GM06990 (cell line): ENCODE measurements around the gene EIF2S2.

Experiments
- DNase-seq: peaks from one replicate; pipeline ENCODE4 v3.0.0-alpha.2; 2011; ENCODE audit not compliant: insufficient read length; ENCODE audit errors: extremely low read depth
- H3K27me3 ChIP-seq: replicated peaks from 2 replicates; pipeline ENCODE4 v1.6.0; 2011; ENCODE audit warnings: low read length; ENCODE audit not compliant: control insufficient read depth, insufficient read depth
- H3K36me3 ChIP-seq: 2 replicates; pipeline ENCODE4 v1.5.1; 2011; ENCODE audit warnings: low read length; ENCODE audit not compliant: control insufficient read depth, insufficient read depth
- H3K4me3 ChIP-seq: replicated peaks from 2 replicates; pipeline ENCODE4 v1.5.1; 2011; ENCODE audit warnings: low read depth, mild to moderate bottlenecking, control low read depth, low read length
- TF ChIP-seq, protein P1 (sequence below): IDR thresholded peaks from 2 replicates; pipeline ENCODE4 v1.5.1; 2011; ENCODE audit warnings: low read length, control low read depth, mild to moderate bottlenecking, inconsistent platforms; ENCODE audit not compliant: insufficient read depth, poor library complexity, severe bottlenecking

Gene EIF2S2

GRCh38 chr20:34110745-34111641 is 1.1 kb downstream of the EIF2S2 start:
- peak; percentile 33 for DNase-seq
- Histone ChIP-seq H3K36me3 (peaks cover 3% of the 10 kb centered on the region), H3K27me3 (no peaks in the 10 kb centered on the region), H3K4me3 (peak overlapping the region; percentile 93)
- TF ChIP-seq, protein P1, sequence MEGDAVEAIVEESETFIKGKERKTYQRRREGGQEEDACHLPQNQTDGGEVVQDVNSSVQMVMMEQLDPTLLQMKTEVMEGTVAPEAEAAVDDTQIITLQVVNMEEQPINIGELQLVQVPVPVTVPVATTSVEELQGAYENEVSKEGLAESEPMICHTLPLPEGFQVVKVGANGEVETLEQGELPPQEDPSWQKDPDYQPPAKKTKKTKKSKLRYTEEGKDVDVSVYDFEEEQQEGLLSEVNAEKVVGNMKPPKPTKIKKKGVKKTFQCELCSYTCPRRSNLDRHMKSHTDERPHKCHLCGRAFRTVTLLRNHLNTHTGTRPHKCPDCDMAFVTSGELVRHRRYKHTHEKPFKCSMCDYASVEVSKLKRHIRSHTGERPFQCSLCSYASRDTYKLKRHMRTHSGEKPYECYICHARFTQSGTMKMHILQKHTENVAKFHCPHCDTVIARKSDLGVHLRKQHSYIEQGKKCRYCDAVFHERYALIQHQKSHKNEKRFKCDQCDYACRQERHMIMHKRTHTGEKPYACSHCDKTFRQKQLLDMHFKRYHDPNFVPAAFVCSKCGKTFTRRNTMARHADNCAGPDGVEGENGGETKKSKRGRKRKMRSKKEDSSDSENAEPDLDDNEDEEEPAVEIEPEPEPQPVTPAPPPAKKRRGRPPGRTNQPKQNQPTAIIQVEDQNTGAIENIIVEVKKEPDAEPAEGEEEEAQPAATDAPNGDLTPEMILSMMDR: no peak

DNA sequence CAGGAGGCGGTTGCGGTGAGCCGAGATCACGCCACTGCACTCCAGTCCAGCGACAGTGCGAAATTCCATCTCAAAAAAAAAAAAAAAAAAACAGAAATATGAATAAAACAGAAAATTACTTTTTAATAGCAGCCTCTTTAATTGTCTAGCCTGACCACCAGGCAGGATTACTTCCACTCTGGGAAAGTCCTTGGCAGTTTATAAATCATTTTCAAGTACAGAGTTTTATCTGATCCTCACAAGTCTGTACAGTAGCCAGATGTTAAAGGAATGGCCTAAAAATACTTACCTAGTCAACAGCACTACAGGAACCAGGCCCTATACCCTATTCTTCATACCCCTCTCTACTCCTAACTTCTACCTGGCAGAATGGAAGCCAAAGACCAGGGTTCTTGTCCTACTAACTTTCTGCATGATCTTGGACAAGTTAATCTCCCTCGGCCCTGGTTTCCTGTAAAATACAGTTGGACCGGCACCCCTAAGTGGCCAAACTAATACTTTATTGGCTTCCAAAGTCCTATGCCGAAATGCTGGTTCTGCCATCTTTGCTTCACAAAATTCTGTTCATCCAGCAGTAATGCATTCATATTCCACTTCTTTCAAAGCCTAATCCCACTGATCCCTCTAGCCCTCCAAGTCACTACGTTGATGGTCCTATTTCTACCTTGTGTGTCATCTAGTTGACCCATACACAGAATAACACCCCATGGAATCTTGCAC is 1.9 kb downstream of the EIF2S2 start:
- H3K27me3 ChIP-seq: no peaks in the 10 kb centered on the region
- H3K36me3 ChIP-seq: peaks cover 4% of the 10 kb centered on the region
- no peak for DNase-seq
- TF ChIP-seq, protein P1: no peak
- peak overlapping the region; percentile 93 for H3K4me3 ChIP-seq

DNA sequence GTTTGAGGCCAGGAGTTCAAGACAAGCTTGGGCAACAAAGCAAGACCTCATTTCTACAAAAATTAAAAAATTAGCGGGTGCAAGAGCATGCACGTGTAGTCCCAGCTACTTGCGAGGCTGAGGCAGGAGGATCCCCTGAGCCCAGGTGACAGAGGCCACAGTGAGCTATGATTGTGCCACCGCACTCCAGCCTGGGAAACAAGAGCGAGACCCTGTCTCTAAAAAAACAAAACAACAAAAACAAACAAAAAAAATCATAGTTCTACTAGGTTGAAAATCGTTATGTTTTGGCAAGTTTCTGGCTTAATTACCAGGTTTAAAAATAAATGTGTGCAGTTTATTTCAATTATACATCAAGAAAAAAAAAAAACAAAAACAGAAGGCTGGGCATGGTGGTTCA is 2.6 kb downstream of the EIF2S2 start:
- TF ChIP-seq, protein P1: no peak
- Histone ChIP-seq H3K36me3 (peaks cover 7% of the 10 kb centered on the region), H3K27me3 (no peaks in the 10 kb centered on the region), H3K4me3 (no peak overlapping the region)
- DNase-seq: no peak

DNA sequence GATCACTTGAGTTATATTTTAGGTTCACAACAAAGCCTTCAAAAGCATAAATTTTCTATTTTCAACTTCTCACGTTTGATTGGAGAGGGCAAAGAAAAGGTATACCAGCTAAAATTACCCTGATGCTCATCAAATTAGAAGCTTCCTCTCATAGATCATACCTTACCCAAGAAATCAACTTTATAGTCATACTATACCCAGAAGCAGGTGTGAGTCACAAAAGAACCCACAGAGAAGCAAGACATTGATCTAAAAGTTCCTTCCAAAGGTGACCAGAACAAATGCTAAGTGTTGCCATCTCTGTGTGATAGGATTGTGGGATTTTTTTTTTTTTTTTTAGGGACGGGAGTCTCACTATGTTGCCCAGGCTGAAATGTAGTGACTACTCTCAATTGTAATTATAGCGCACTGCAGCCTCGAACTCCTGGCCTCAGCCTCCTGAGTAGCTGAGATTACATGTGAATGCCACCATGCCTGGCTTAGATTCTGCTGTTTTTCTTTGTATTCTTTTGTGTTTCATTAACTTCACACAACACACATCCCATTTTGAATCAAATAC is 3.3 kb downstream of the EIF2S2 start:
- Histone ChIP-seq H3K4me3 (no peak overlapping the region), H3K27me3 (no peaks in the 10 kb centered on the region), H3K36me3 (peaks cover 8% of the 10 kb centered on the region)
- TF ChIP-seq, protein P1: no peak
- DNase-seq: no peak

GRCh38 chr20:34105978-34106675 is 5.9 kb downstream of the EIF2S2 start:
- TF ChIP-seq, protein P1: no peak

More at GRCh38 chr20:34105978-34106675, 5.9 kb downstream of the EIF2S2 start:
- no peak overlapping the region for H3K4me3 ChIP-seq
- H3K27me3 ChIP-seq: no peaks in the 10 kb centered on the region
- H3K36me3 ChIP-seq: peaks cover 11% of the 10 kb centered on the region
- DNase-seq: no peak
